Measurements from ENCODE around the gene PON1.

Gene PON1

DNA sequence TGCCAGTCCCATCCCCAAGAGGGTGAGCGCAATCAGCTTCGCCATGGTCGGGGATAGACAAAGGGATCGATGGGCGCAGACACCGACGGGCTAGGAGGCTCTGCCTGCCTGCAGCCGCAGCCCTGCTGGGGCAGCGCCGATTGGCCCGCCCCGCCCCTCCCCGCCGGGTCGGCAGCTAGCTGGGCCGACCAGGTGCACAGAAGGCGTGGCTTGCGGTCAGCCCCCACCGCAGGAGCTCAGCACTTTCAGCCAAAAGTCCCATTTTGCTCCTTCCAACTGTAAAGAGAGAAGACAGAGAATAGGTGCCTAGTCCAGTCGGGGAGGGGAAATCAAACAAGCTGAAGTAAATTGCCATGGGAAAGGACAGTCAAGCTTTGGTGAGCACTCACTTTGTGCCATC, at the start of gene PON1:
PON1 (minus strand) TSS at position 102 of the 400 bp plus-strand sequence; CDS start at position 45, 57 bp downstream.
- no peak for DNase-seq

DNA sequence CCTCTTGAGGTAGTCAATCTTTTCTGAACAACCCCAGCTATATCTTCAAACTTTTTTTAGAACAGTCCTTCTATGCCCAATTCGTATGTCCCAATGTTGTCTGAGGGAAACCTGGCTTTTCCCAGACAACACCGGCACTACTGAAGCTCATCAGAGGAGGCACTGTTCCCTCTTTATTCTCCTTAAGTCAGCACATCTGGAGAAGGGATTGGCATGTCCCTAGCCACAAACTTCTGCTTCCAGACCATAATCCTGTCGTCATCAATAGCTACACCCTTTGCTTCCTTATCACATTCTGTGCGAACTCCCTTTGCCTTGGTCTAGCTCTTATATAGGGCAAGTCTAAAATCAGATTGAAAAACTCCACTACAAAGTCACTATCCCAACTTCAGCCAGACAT, 49.0 kb upstream of the PON1 start:
- no peak for DNase-seq

DNA sequence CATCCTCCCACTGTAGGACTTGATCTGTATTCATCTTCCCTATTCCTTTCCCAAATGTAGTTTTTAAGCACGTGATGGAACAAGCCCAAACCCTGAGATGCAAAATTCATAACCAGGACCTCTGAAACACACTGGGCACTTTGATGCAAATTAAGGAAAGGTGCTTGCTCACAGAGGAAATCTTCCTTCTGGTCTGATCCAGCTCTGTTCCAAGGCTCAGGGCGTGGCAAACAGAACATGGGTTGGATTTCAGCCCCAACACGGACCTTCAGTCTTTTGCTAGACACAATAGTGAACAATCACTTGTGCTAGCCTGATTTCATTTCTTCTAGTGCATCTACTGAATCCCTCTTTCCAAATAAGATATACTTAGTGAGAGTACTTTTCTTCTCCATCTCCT, 43.9 kb upstream of the PON1 start:
- no peak for DNase-seq

DNA sequence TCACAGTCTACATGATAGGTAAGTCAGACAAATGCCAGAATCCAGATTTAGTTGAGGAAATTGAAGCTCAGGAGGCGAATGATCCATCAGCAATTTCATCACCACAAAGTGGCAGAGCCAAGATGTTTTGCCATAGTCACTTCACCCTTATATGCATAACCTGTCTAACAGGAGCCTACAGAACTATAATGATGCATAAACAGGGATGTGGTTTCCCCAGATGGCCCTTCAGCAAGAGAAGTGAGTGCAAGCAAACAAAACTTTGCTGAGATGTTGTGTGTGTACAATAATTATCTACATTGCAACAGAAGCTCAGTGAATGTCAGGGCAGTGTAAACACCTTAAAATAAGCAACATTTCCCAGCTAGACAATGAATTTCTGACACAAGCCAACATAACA, 43.3 kb upstream of the PON1 start:
- peak; percentile 14 for DNase-seq

DNA sequence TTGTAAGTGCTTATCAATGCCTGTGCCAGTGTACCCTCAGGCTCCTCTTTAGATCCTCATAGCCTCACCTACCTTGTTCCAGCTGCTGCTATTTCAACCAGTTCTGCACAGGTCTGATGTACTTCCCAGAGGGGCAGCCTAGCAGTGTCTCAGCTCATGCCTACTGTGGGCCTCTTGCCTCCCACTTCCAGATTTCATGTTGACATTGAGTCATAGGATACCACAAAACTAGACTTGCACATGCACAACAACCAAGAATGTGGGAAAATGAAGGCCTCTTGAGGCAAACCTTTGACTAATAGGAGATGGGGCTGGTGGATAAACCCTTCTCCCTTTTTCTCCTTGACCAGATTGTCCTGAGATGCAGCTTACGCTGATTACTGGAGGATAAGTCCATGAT, 40.8 kb upstream of the PON1 start:
- DNase-seq, result no peak

DNA sequence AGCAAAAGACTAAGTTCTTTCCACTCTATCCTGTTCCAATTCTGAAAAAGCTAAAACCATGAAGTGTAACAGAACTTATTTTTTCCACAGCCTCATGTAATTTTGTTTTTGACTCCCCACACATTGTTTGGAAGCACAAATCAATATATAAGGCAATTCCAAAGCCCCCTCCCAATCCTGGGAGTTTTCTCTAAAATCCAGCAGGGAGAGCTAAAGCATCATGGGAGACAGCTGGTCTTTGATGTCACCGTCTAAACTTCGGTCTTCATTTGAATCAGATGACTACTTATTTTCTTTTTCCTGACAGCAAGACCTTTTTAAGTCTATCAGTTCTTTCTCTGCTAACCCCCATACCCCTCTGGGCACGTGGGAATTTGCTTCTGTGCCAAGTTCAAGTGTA, 33.3 kb upstream of the PON1 start:
- DNase-seq, result no peak

DNA sequence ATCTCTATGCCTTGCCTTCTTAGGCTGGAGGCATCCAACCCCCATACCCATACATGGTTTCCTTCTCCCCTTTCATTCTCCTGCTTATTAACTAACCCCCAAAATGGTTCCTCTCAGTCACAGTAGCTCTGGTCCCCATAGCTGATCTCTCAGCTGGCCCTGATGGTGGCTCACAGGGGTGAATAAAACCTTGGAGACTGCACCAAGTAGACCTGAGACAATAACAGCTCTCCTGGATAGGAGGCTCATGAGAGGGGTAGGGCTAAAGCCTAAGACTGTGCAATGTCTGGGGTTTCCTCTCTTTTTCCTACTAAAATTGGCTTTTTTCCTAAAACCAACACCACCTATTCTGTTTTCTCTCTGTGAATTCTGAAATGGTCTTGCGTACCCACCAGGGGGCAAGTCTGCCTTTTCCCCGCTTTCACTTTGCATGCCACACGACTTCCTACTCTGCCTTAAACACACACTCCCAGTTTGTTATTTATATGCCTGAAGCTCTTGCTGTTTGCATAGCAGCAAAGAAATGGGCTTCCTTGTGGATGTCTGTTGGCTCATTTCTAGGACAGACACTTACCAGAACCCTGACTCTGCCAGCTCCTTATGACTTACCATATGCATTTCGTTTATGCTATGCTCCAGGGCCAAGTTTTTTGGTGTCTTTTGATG, 18.4 kb upstream of the PON1 start:
- no peak for DNase-seq

DNA sequence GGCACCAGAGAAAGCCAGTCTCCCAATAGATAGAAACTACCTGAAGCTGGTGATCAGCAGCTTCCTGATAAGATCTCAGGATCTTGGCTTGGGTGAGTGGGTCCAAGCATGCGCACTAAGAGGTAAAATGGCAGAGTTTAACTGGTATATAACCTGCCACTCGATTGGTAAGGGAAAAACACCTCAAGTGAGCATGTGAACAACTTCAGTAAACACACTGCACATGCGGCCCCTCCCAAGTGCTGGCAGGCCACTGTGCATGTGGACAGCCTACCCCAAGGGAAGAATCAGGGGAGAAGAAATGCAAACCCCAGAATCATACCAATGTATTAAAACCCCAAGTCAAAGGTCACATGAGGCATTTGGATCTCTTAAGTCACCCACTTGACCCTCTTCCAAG, 17.7 kb upstream of the PON1 start:
- DNase-seq, result no peak

DNA sequence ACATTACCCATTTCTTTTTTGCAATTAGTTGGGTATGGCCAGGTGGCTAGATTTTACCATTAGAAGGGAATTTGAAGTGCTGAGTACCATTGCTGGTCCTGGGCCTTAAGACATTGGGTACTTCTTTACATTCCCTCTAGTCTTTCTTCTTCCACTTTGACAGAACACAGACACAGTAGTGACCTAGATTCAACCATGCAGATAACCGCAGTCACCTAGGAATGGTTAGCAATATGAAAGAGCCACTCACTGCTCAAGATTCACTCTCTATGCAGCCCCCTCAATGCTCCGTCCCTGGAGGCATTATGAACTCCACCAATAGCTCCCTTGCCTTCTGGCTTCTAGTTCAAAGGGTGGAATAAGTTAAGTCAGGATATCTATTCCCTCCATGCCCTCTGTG, 16.2 kb upstream of the PON1 start:
- no peak for DNase-seq

DNA sequence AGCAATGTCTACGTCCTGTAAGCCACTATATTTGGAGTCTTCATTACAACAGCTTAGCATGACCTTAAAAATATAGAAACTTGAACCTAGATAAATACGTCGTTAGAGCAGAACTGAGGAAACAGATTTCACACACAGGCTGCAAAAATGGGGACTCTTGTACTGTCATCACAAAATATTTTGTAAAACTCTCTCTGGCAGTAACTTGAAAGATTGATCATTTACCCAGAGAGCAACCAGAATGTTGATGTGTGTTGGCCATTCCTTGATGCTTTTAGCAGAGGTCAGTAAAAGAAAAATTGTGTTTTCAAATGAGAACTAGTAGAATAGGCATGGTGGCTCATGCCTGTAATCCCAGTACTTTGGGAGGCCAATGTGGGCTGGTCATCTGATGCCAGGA, 14.5 kb upstream of the PON1 start:
- no peak for DNase-seq

DNA sequence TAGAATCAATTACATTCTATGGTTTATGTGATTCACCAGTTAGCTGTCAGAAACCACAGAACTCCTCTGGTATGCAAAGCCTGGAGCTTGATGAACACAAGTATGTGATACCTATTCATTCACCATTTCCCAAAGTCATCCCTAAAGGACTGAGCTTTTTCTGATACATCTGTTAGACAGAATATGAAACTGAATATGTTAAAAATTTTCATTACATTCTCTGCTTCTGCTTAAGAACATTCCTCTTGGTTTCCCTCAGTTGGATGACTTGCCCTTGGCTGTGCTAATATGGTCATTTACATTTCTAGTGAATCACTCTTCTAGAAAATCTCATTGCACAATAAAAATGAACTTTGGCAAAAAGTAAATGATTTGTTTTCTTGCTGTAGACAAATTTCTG, 10.8 kb upstream of the PON1 start:
- DNase-seq, result no peak

DNA sequence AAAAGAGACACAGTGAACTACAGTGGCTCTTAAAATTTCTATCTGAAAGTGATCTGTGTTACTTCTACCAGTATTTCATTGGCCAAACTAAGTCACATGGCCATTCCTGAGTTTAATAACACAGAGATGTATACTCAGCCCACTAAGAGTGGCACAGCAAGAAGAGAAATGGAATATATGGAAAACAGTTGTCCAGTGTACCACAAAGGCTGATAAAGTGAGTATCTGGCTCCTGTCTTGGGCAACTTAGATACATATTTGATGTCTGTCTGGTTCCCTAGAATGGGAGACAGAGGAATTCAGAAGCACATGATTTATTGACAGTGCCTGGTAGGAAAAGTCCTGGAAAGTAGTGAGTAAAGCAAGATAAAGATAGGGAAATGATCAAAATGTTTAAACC, 10.1 kb upstream of the PON1 start:
- DNase-seq, result no peak

DNA sequence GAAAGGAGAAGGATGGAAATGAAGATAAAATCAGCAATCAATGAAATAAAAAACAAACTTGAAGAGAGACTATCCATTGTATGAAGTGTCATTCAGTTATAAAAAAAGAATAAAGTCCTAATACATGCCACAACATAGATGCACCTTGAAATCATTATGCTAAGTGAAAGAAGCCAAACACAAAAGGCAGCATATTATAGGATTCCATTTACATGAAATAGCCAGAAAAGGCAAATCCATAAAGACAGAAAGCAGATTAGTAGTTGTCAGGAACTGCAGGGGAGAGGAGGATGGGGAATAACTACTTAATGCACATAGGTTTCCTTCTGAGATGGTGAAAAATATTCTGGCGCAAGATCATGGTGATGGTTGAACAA, 6.6 kb upstream of the PON1 start:
- no peak for DNase-seq

DNA sequence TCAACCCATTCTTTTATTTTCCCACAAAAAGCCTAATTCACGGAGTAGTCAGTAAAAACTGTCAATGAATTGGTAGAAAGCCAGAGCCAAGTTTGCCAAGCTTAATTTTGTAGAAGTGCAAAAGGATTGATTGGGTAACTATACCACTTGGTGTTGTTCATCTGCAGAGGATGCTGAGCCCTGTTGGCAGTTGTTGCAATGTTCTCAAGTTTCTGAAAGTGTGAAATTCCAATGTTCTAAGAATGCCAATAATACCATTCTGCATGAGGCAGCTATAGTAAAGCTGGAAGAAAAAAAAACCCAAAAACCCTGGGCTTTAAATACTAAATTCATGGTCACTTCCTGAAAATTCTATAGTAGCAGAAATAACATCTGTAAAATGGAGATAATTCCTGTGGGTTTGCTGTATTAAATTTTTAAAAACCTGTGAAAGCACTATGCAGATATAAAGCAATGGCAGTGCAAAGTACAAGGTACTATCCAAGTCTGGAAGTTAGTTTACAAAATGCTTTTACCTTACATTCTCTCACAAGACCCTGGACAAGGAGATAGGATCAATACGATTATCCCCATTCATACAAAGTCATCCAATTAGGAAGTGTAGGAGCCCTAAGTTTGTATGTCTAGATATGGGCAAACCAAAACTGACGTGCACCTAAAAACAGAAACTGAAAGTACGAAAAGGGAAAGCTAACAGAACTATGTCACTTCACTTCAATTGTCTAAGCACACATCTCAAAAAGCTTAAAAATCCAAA, 6.0 kb upstream of the PON1 start:
- DNase-seq, result no peak

DNA sequence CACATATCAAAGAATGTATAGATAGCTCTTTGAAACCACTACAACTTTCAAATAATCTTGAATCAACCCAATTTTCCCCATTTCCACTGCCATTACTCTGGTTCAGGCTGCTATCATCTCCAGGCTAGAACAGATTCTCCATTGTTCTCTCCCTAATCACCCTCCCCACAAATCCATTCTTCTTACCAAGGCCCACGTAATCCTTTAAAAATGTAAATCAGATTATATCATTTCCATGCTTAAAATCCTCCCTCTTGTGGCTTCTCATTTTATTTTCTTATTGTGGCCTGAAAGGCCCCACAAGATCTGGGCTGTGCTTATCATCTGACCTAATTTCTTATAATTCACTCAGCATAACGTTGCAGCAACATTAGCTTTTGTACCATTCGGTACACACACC, 3.0 kb upstream of the PON1 start:
- no peak for DNase-seq

DNA sequence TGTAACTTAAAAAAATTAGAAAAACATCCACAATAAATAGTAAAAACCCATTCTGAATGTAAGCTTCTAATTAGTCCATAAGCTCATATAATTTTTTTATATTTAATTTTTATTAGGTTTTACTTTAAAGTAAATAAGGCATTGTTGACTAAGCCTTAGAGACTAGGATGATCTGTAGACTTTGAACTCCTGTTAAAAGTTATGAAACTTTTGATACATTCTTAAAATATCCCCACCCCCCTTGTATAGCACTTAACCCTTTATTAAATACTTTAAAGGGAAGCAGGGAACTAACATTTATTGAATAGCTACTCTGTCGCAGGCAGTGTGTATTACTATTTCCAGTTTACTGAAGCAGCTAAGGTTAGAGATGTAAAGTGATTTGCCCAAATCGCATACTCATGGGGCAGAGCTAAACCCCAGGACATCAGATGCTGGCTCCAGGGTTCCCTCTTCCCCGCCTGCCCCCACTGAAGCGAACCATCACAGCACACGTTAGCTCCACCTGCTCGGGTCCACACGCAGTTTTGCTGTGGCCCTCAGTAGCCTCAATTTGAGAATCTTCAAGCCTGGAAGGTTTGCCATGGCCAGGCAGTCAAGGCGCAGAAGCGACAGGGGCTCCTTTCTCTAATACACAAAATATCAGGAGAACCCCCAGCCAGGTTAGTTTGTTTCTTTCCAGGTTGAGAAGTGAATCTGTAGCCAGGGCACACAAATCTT, 762 bp downstream of the PON1 start:
- no peak for DNase-seq

DNA sequence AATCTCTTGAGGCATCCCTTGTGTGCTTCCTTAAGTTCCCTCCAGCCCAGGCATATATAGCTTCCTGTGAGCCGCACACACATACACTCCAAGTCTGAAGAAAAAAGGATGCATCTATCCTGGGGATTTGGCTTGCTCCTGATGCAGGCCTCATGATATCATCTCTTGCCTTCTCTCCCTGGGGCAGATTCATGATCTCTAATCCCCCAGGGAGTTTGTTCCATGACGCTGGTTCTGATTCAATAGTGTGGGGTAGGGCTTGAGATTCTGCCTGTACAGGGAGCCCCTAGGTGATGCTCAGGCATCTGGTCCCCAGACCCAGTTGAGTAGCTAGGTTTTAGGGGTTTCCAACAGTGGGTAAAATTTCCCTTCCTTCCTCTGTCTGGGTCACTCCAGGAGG, 1.5 kb downstream of the PON1 start:
- DNase-seq, result no peak

DNA sequence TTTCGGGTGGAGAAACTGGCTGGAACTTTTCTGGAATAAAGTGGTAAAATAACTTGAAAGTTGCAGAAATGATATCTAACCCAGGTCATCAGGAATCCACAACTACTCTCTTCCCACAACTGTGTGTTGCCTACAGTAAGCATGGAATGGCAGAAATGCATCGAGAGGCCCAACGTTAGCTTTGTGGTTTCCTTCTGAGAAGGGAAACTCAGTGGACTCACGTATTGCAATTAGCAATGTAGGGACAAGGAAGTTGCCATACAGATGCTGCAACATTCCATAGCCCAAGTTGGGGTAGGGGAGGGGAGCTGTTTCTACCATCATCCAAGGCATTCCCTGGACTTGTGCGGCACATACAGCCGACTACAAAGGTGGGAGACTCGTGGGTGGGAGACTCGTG, 1.9 kb downstream of the PON1 start:
- no peak for DNase-seq

DNA sequence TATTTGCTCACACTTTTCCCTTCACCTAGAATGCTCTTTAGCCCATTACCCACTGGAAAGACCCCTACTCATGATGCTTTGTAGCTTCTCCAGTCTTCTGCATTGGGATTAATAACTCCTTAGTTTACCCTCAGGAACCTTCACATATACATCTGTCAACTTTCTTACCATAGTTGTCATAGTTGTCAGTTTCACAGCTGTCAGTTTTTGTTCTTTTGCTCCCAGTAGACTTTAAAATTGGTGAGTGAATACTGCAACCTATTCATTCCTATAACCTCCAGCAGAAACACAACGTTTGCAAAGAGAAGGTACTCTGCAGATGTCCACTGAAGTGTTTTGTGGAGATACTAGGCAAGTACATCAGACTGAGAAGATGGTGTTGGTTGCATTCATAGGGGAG, 2.6 kb downstream of the PON1 start:
- DNase-seq, result no peak

DNA sequence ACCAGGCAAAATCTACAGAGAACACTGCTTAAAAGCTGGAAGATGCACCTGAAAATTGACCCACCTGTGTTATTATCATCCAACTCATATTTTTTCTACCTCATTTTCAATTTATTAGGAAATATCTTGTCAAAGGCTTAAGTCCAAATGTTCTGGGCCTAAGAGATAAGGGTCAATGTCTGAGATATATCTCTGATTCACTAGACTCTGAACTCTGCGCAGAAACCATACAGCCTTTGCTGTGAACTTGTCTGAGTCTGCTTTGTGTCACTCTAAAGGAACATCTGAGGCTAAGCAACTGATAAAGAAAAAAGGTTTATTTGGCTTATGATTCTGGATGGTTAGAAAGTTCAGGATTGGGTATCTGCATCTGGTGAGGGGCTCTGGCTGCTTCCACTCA, 3.7 kb downstream of the PON1 start:
- no peak for DNase-seq

DNA sequence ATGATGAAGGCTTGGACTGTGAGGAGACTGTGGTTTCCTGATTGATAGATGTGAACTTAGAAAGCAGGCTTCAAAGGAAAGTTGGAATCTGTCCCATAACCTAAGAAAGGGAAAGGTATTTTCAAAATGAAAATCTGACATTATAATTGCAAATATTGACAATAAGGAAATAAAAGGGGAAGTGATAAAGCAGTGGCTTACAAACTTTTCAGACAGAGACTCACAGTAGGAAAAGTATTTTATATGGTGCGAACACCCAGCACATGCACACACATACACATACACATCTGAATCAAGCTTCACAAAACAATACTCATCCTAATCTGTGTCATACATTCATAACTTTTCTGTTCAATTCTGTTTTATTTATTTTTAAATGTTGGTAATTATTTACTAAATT, 4.8 kb downstream of the PON1 start:
- no peak for DNase-seq

DNA sequence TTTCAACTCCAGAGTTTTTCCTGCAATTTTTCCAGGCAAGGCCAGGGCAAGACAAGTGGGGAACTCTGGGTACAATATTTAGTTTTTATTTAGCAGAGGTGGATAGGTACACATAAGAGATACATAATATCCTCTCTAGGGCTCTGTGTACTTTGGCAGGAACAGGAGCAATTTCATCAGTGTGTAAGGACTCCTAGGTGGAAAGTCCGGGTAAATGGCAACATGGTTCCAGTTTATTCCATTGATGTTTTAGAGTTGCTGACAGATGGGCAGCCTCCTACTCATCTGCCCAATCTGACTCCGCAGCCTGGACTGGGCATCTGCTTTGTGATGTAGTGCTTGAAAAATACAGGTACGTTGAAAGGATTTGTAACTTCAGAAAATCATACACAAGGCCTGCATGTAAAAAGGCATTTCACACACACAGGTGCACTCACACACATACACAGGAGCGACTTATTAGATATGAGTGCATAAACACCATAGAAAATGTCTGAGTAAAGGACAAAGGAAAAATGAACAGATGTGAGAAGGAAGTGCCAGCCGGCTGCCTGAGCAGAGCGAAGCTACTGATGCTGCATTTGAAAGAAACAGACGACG, 5.7 kb downstream of the PON1 start:
- no peak for DNase-seq

DNA sequence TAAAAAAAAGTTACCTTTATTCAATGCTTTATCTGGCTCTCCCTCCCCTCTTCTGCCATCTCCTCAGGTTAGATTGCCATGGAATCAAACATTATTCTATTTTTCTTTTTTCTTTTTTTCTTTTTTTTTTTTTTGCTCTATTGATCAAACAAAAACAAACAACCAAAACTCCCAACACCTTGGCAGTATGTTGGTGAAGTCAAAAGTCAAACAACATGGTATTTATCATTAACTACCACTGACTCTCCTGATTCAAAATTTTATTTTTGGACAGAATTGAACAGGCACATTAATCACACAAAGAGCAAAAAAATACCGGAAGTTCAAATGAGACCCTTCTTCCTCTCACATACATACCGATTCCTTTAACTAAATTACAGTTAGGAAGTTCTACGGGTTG, 6.4 kb downstream of the PON1 start:
- no peak for DNase-seq

DNA sequence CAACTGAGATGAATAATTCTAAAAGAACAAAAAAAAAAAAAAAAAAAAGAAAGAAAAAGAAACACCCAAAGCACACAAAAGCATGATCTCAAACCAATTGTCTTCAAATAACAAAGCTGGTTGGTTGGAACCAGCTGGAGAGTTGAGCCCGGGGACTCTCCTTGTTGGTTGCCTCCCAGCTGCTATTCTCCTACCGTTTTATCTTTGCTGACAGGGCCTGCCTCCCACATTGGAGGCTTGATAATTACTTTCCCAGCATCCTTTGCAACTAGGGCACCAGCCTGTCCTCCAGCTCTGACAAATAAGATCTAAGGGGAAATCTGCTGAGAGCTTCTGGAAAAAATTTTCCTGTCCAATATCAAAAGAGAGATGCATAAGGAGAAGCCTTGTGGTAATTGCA, 6.8 kb downstream of the PON1 start:
- no peak for DNase-seq
